GM10266 (cell line): ENCODE measurements around the gene MAPK9.

Experiments used
- DNase-seq: peaks from one replicate; pipeline ENCODE4 v3.0.0; 2012; ENCODE audit errors: extremely low spot score
- CTCF ChIP-seq: IDR thresholded peaks from 2 replicates; pipeline ENCODE4 v1.5.1; 2012; ENCODE audit warnings: mild to moderate bottlenecking, low read depth; ENCODE audit not compliant: control insufficient read depth, insufficient read depth; ENCODE audit errors: missing control alignments

Gene MAPK9

DNA sequence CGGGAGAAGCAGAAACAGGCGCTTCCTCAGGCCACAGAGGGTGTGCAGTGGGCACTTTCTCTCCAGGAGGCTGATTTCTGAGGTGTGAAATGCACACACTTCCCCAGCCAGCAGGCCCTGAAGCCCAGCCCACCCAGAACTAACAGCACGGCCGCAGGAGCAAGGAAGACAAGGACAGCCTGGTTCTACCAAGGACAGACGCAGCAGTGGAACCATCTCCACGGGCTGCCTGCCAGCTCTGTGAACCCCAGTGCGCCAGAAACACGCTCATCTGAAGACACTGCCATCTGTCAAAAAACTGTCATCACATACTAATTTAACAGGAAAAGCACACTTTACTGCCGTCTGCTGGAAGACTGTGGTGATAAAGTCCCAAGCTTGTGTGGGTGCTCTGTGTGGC lies 40.7 kb downstream of the MAPK9 start:
- no peak for TF ChIP-seq CTCF

GRCh38 chr5:180250329-180250728 lies 41.6 kb downstream of the MAPK9 start:
- no peak for DNase-seq

More for the DNA sequence above, 40.7 kb downstream of the MAPK9 start:
- DNase-seq = no peak

GRCh38 chr5:180241600-180241999 lies 50.3 kb downstream of the MAPK9 start:
- TF ChIP-seq CTCF = no peak
- no peak for DNase-seq

More at GRCh38 chr5:180250329-180250728, 41.6 kb downstream of the MAPK9 start:
- no peak for TF ChIP-seq CTCF

- no peak for TF ChIP-seq CTCF
Measured at GRCh38 chr5:180238631-180239030, 53.3 kb downstream of the MAPK9 start.

GRCh38 chr5:180235846-180236245 lies 56.0 kb downstream of the MAPK9 start:
- TF ChIP-seq CTCF = no peak
- DNase-seq = no peak

More at GRCh38 chr5:180238631-180239030, 53.3 kb downstream of the MAPK9 start:
- DNase-seq = no peak

DNA sequence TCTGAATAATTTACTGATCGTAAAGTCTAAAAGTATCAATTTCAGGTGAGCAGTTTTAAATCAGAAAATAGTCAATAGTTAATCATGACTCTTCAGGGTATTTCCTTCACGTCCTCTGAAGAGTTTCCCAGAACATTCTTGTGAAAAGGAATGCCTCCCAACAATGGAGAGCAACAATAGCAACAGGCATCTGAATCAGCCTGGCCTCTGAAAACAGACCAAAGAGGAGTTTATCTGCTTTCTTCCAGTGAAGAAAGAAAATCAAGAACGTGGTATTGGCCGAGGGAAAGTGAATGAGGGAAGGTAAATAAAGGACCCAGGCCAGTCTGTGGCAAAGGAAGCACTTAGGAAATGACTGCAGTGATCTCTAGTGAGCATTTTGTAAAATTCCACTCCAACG lies 56.8 kb downstream of the MAPK9 start:
- TF ChIP-seq CTCF = no peak
- DNase-seq = no peak

GRCh38 chr5:180234271-180234670 lies 57.6 kb downstream of the MAPK9 start:
- no peak for TF ChIP-seq CTCF
- DNase-seq = no peak
